ENCODE results near the gene CNTFR. TPM values are rescaled to one million over a fixed set of nuclear protein-coding genes. Genes with fewer than 3 reads are reported as not detected.
A peak's percentile ranks its signal among the peaks of the same experiment; 100 is the strongest.

Gene CNTFR
- total and polyA plus RNA-seq, 2 of the 8 experiments (the other 6 are each of a cell fraction or from before 2014, with no cell fraction given): 1.2 to 4.2 TPM

DNA sequence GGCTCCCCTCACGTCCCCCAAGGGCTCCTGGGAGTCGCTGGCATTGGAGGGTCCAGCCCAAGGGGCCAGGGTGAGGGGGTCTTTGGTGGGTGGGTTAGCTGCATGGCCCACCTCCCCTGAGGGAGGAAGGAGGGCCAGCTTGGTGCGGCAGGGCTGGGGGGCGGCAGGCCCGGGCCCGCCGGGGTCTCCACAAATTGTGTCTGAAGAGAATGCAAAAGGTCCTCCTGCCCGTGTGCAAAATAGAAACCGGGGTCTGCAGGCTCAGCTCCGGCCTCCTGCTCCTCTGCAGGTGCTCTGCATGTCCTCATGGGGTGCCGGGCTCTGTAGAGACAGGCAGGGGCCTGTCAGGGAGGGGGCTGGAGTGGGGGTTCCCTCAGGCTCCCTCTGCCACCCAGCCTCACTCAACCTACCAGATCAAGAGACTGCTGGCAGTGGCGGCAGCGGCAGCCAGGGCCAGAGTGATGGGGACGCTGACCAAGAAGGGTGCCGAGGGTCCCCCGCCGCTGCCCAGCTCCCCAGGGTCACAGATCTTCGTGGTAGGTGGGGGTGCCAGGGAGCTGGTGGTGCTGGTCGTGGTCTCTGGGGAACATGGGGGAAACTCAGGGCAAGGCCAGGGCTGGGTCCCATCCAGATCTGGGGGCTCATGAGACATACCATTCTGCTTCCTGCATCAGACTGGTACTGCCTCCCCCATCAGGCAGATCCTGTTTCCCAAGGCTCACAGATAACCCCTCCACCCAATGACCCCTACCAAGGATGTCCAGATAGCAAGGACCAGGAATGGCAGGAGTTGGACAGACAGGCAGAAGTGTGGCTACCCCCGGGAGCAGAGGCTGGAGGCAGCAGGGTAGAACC is 37.5 kb downstream of the CNTFR start:
- FAIRE-seq: no peak
- Histone ChIP-seq H3K23ac (ENCODE audit: insufficient read length) (no peak overlapping the region), H4K91ac (replicated peaks; ENCODE audit: insufficient read length, low read length) (no peak overlapping the region), H3K36me3 (ENCODE audit: control insufficient read depth in 2 of 4, insufficient read depth in 4 of 4, low read length in 3 of 4) (no peaks in the 10 kb centered on the region), H2BK12ac (ENCODE audit: low read depth, low read length) (no peak overlapping the region), H3K18ac (ENCODE audit: extremely low read depth, low read length) (no peak overlapping the region), H2BK120ac (replicated peaks; ENCODE audit: low read depth, low read length) (no peak overlapping the region), H2BK15ac (ENCODE audit: low read length) (peak overlapping the region; percentile 61; the same call in 1 of the 2 replicates), H3K4me3 (ENCODE audit: extremely low read depth in 1 of 4, insufficient read depth in 2 of 4, low read depth in 3 of 4, low read length in 4 of 4) (no peak overlapping the region), H4K5ac (ENCODE audit: insufficient read length, low read depth, low read length) (no peak overlapping the region), H3K27ac (ENCODE audit: low read depth, low read length) (no peak overlapping the region), H3K4me1 (replicated peaks in 1 of 4; ENCODE audit: control insufficient read depth in 3 of 4, insufficient read depth in 4 of 4, low read length in 3 of 4) (peaks cover 5 to 13% (median 13%) of the 10 kb centered on the region in 4 experiments), H2AK5ac (ENCODE audit: low read depth, low read length) (no peak overlapping the region), H3K79me1 (ENCODE audit: low read depth, low read length) (0 out of 2 replicates have a peak, but pooled peaks cover 2% of the 10 kb centered on the region), H4K8ac (ENCODE audit: extremely low read depth, insufficient read depth, low read length) (no peak overlapping the region), H3K9ac (replicated peaks in 1 of 4; ENCODE audit: extremely low read depth in 1 of 4, low read depth in 3 of 4, low read length in 3 of 4) (no peak overlapping the region), H2BK5ac (ENCODE audit: low read depth, low read length) (no peak overlapping the region), H2BK20ac (ENCODE audit: low read length) (no peak overlapping the region), H2AFZ (ENCODE audit: low read length) (no peak overlapping the region), H3K4me2 (ENCODE audit: insufficient read depth in 1 of 2, low read depth in 2 of 2, low read length in 2 of 2) (no peak overlapping the region), H3K23me2 (ENCODE audit: low read depth, low read length) (no peaks in the 10 kb centered on the region), H3K56ac (replicated peaks; ENCODE audit: insufficient read length, low read depth, low read length) (no peak overlapping the region), H3K9me3 (ENCODE audit: insufficient read depth in 2 of 2, low read depth in 1 of 2, low read length in 1 of 2) (no peaks in the 10 kb centered on the region), H3K4ac (replicated peaks; ENCODE audit: insufficient read length, low read depth, low read length) (no peak overlapping the region), H3K14ac (ENCODE audit: insufficient read length) (no peak overlapping the region), H3K79me2 (ENCODE audit: control insufficient read depth in 1 of 2, insufficient read depth in 2 of 2, low read length in 2 of 2) (no peaks in the 10 kb centered on the region), H3K27me3 (replicated peaks in 1 of 4; ENCODE audit: control insufficient read depth in 3 of 4, extremely low read depth in 1 of 4, insufficient read depth in 3 of 4, low read length in 3 of 4) (peaks cover 0 to 10% (median 4%) of the 10 kb centered on the region in 4 experiments; a peak in 4 of 7 replicates), H4K20me1 (replicated peaks in 1 of 2; ENCODE audit: control insufficient read depth in 1 of 2, insufficient read depth in 2 of 2, low read length in 2 of 2) (peaks cover 1 to 4% of the 10 kb centered on the region in 2 experiments)
- WGBS, 2 experiments (ENCODE audit: extremely low coverage in 1 of 2, insufficient coverage in 1 of 2, insufficient read length in 1 of 2, insufficient replicate concordance in 2 of 2, low coverage in 1 of 2, low lambda C conversion rate in 2 of 2, missing lambda C conversion rate in 1 of 2): 88% methylated on average over 19 of the region's 20 CpGs; no CpG with 5 or more reads in 1 of the 2 experiments
- DNase-seq (ENCODE audit: low read depth in 1 of 2, low spot score in 2 of 2): peak in 1 of 2 experiments; percentile 41
- ChIA-PET CTCF (ENCODE audit: partially characterized antibody) (interaction anchor here (0.7 to 9.4 kb wide), 11 partner anchors 11 to 148 kb away, joined by 3 to 157 read pairs (median 6); no protein-coding TSS in a partner anchor), POLR2A (ENCODE audit: partially characterized antibody) (interaction anchor here (1.7 kb wide), 1 partner anchor 39 kb away, joined by 4 read pairs; no protein-coding TSS in a partner anchor)
- TF ChIP-seq FOSL1 (IDR thresholded peaks at IDR 0.05; ENCODE audit: insufficient read depth, low read depth, low read length) (no peak), SRF (IDR thresholded peaks at IDR 0.05; ENCODE audit: low read depth, low read length) (no peak), PHF8 (conservative IDR thresholded peaks at IDR 0.05; ENCODE audit: low read depth, low read length) (no peak), GABPA (IDR thresholded peaks at IDR 0.05; ENCODE audit: borderline replicate concordance, insufficient read depth, low read length) (no peak)
- TF ChIP-seq, protein P1, sequence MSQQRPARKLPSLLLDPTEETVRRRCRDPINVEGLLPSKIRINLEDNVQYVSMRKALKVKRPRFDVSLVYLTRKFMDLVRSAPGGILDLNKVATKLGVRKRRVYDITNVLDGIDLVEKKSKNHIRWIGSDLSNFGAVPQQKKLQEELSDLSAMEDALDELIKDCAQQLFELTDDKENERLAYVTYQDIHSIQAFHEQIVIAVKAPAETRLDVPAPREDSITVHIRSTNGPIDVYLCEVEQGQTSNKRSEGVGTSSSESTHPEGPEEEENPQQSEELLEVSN (IDR thresholded peaks at IDR 0.05): no peak

All from H1 (cell line).